Natural killer cell (primary cell): Measurements from ENCODE around the gene HRH4. TPM values are rescaled to one million over a fixed set of nuclear protein-coding genes. Genes with fewer than 3 reads are reported as not detected.

Experiments used
- ATAC-seq, 3 donors: fragments of 150-1000 bp in 2 of 3; fragments of 200-7000 bp in 1 of 3; cut with Tn5 transposase; 1 replicate in 1 of 3; 2 replicates in 2 of 3; pipeline ENCODE4 v1.10.0; 2021; ENCODE audit warnings: mild to moderate bottlenecking in 2 of 3, moderate library complexity in 2 of 3
- DNase-seq, 2 donors: peaks; one replicate each; pipeline versions ENCODE4 v3.0.0 to v3.0.0-alpha.2; 2013 to 2021; ENCODE audit warnings: mixed read lengths in 1 of 2
- H3K27ac ChIP-seq: one replicate; pipeline ENCODE4 v1.5.1; 2013; ENCODE audit warnings: mild to moderate bottlenecking, low read length
- H3K27me3 ChIP-seq: one replicate; pipeline ENCODE4 v1.6.1; 2013; ENCODE audit warnings: low read length; ENCODE audit not compliant: control insufficient read depth, insufficient read depth
- H3K36me3 ChIP-seq: one replicate; pipeline ENCODE4 v1.6.1; 2013; ENCODE audit warnings: low read length; ENCODE audit not compliant: control insufficient read depth, insufficient read depth
- H3K4me1 ChIP-seq: one replicate; pipeline ENCODE4 v1.6.1; 2013; ENCODE audit warnings: low read length; ENCODE audit not compliant: control insufficient read depth, insufficient read depth
- H3K4me3 ChIP-seq: one replicate; pipeline ENCODE4 v1.5.1; 2013; ENCODE audit warnings: low read length
- H3K9me3 ChIP-seq: one replicate; pipeline ENCODE4 v1.6.1; 2013; ENCODE audit warnings: low read length; ENCODE audit not compliant: control insufficient read depth, insufficient read depth
- H3K27ac Mint-ChIP-seq, 2 donors: one replicate each; pipeline ENCODE4 v1.8.0; 2022; ENCODE audit warnings: mild to moderate bottlenecking in 2 of 2, mixed read lengths in 2 of 2, moderate library complexity in 1 of 2
- H3K27me3 Mint-ChIP-seq, 2 donors: one replicate each; pipeline ENCODE4 v1.8.0; 2022; ENCODE audit warnings: low read depth in 2 of 2, mixed read lengths in 2 of 2
- H3K36me3 Mint-ChIP-seq: one replicate; pipeline ENCODE4 v1.8.0; 2022; ENCODE audit warnings: mixed read lengths
- H3K4me1 Mint-ChIP-seq, 2 donors: one replicate each; pipeline ENCODE4 v1.8.0; 2022; ENCODE audit warnings: mixed read lengths in 2 of 2
- H3K4me3 Mint-ChIP-seq: one replicate; pipeline ENCODE4 v1.8.0; 2022; ENCODE audit warnings: mild to moderate bottlenecking, moderate library complexity, mixed read lengths
- H3K9me3 Mint-ChIP-seq, 2 donors: one replicate each; pipeline ENCODE4 v1.8.0; 2022; ENCODE audit warnings: mixed read lengths in 2 of 2
- WGBS: methylation state at CpG from one replicate; pipeline ENCODE4 v1.1.7; 2013; ENCODE audit warnings: missing lambda C conversion rate; ENCODE audit not compliant: insufficient coverage; 5-methylcytosine and 5-hydroxymethylcytosine counted together
- intact Hi-C: fragments of 100-400 bp; cut with micrococcal nuclease; formaldehyde crosslinking; loops from one replicate; pipeline ENCODE4 v1.14.2; 2022
- total RNA-seq, 4 donors: library from RNA; stranded (reverse); fragments of 120-200 nt in 1 of 4; gene quantifications; one replicate each; pipeline versions ENCODE4 v1.2.3 to v1.2.4, GENCODE V29; 2013 to 2022
- TF ChIP-seq, protein P1 (sequence below): fragments of 200-600 bp; IDR thresholded peaks from one replicate; pipeline ENCODE4 v1.8.0; 2022; ENCODE audit warnings: antibody characterized with exemption

HRH4 gene
- total RNA-seq, 3 donors from 2014 or later (not counting 1 experiment from before 2014, with no cell fraction given): 0.23 to 13.9 TPM; not detected in 1

DNA sequence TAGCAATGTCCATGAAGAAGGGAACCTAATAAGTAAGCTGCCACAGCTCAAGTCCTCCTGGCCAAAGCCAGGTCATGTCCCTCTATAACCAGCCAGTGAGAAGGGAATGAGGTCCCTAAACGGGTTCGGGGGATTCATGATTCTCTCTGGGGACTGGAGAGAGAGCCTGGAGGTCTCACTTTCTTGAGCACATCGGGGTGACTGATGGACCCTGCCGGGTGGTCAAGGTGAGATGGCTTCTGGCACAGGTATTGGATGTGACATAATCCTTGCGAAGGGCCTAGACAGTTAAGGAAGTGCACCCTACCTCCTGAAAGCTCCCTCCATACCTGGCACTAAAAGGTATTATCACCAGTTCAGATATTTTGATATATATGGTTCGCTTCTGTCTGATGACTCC is 45.7 kb downstream of the HRH4 start:
- Histone ChIP-seq H3K9me3 (no peaks in the 10 kb centered on the region), H3K36me3 (no peaks in the 10 kb centered on the region), H3K4me1 (no peaks in the 10 kb centered on the region), H3K27ac (no peak overlapping the region), H3K4me3 (no peak overlapping the region), H3K27me3 (no peaks in the 10 kb centered on the region)
- H3K4me3 Mint-ChIP-seq: no peak overlapping the region
- no peaks in the 10 kb centered on the region for H3K36me3 Mint-ChIP-seq
- intact Hi-C loops: no loop called here
- H3K27me3 Mint-ChIP-seq: peaks cover 5 to 26% of the 10 kb centered on the region in 2 donors
- TF ChIP-seq, protein P1, sequence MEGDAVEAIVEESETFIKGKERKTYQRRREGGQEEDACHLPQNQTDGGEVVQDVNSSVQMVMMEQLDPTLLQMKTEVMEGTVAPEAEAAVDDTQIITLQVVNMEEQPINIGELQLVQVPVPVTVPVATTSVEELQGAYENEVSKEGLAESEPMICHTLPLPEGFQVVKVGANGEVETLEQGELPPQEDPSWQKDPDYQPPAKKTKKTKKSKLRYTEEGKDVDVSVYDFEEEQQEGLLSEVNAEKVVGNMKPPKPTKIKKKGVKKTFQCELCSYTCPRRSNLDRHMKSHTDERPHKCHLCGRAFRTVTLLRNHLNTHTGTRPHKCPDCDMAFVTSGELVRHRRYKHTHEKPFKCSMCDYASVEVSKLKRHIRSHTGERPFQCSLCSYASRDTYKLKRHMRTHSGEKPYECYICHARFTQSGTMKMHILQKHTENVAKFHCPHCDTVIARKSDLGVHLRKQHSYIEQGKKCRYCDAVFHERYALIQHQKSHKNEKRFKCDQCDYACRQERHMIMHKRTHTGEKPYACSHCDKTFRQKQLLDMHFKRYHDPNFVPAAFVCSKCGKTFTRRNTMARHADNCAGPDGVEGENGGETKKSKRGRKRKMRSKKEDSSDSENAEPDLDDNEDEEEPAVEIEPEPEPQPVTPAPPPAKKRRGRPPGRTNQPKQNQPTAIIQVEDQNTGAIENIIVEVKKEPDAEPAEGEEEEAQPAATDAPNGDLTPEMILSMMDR: no peak
- H3K4me1 Mint-ChIP-seq: no peaks in the 10 kb centered on the region
- H3K27ac Mint-ChIP-seq: no peak overlapping the region
- H3K9me3 Mint-ChIP-seq: no peaks in the 10 kb centered on the region
- no peak for DNase-seq
- 98% methylated on average over 4 of the region's 6 CpGs for WGBS
- ATAC-seq: no peak

GRCh38 chr18:24509435-24509834 is 49.0 kb downstream of the HRH4 start:
- Mint-ChIP-seq H3K27me3 (peaks cover 1 to 23% of the 10 kb centered on the region in 2 donors), H3K27ac (no peak overlapping the region), H3K4me1 (no peaks in the 10 kb centered on the region), H3K36me3 (no peaks in the 10 kb centered on the region), H3K9me3 (no peaks in the 10 kb centered on the region), H3K4me3 (no peak overlapping the region)
- DNase-seq (no peak), ATAC-seq (no peak)
- Histone ChIP-seq H3K27ac (no peak overlapping the region), H3K4me1 (no peaks in the 10 kb centered on the region), H3K9me3 (no peaks in the 10 kb centered on the region), H3K27me3 (no peaks in the 10 kb centered on the region), H3K36me3 (no peaks in the 10 kb centered on the region), H3K4me3 (no peak overlapping the region)
- TF ChIP-seq, protein P1: no peak
- intact Hi-C loops: no loop called here
- WGBS: 100% methylated on average over 1 of the region's 1 CpG

GRCh38 chr18:24514439-24514838 is 54.0 kb downstream of the HRH4 start:
- 100% methylated on average over 1 of the region's 2 CpGs for WGBS
- Histone ChIP-seq H3K36me3 (no peaks in the 10 kb centered on the region), H3K4me1 (no peaks in the 10 kb centered on the region), H3K9me3 (no peaks in the 10 kb centered on the region), H3K27ac (no peak overlapping the region), H3K4me3 (no peak overlapping the region), H3K27me3 (no peaks in the 10 kb centered on the region)
- H3K9me3 Mint-ChIP-seq: no peaks in the 10 kb centered on the region
- intact Hi-C loops: no loop called here
- H3K36me3 Mint-ChIP-seq: no peaks in the 10 kb centered on the region
- H3K4me1 Mint-ChIP-seq: no peaks in the 10 kb centered on the region
- no peak overlapping the region for H3K27ac Mint-ChIP-seq
- DNase-seq: peak in 1 of 2 donors; percentile 57
- TF ChIP-seq, protein P1: peak; percentile 66
- ATAC-seq: peak in 1 of 3 donors; percentile 66
- H3K4me3 Mint-ChIP-seq: no peak overlapping the region
- H3K27me3 Mint-ChIP-seq: peaks cover 0 to 21% of the 10 kb centered on the region in 2 donors

DNA sequence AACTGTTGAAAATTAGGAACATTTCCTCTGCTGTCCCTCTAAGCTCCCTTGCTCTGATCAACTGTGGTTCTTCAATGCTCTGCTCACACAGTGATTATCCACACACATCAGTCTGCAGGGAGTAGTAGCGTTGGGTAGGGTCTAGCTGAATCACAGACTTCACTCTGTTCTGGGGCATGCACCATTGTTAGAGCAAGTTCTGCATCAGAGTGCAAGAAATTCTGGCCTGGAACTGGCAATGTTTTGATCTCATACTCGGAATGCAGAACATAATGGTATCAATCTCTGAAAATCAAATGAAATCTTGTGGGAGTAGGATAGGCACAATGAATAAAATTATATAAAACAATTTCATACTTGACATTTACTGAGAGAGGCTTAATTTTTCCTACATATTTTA is 55.3 kb downstream of the HRH4 start:
- no peak overlapping the region for H3K27ac ChIP-seq
- Mint-ChIP-seq H3K9me3 (no peaks in the 10 kb centered on the region), H3K36me3 (no peaks in the 10 kb centered on the region), H3K4me3 (no peak overlapping the region), H3K27ac (no peak overlapping the region), H3K4me1 (no peaks in the 10 kb centered on the region), H3K27me3 (peaks cover 0 to 23% of the 10 kb centered on the region in 2 donors)
- intact Hi-C loops: no loop called here
- DNase-seq: no peak
- TF ChIP-seq, protein P1: no peak
- H3K4me3 ChIP-seq: no peak overlapping the region
- WGBS: 93% methylated on average over 2 of the region's 2 CpGs
- H3K36me3 ChIP-seq: no peaks in the 10 kb centered on the region
- no peaks in the 10 kb centered on the region for H3K27me3 ChIP-seq
- H3K9me3 ChIP-seq: no peaks in the 10 kb centered on the region
- no peak for ATAC-seq
- H3K4me1 ChIP-seq: no peaks in the 10 kb centered on the region
